SJSA1 (cell line): Measurements from ENCODE around the gene MYO10. TPM values are rescaled to one million over a fixed set of nuclear protein-coding genes. Genes with fewer than 3 reads are reported as not detected.

Experiments used
- DNase-seq, 2 experiments: peaks; one replicate each; pipeline ENCODE4 v3.0.0-alpha.2; 2015 to 2020; ENCODE audit warnings: low spot score in 2 of 2, low read depth in 1 of 2
- H3K27ac ChIP-seq: fragments of 250-450 bp; sonication (Bioruptor Pico); 2 replicates; pipeline ENCODE4 v1.5.1; 2020; ENCODE audit warnings: mild to moderate bottlenecking, moderate library complexity
- H3K27me3 ChIP-seq: fragments of 250-450 bp; sonication (Bioruptor Pico); replicated peaks from 2 replicates; pipeline ENCODE4 v1.5.1; 2020; ENCODE audit warnings: mild to moderate bottlenecking, moderate library complexity
- H3K36me3 ChIP-seq: fragments of 250-450 bp; sonication (Bioruptor Pico); 2 replicates; pipeline ENCODE4 v1.5.1; 2020; ENCODE audit warnings: mild to moderate bottlenecking
- H3K4me1 ChIP-seq: fragments of 250-450 bp; sonication (Bioruptor Pico); replicated peaks from 2 replicates; pipeline ENCODE4 v1.6.1; 2021; ENCODE audit warnings: mild to moderate bottlenecking
- H3K4me3 ChIP-seq: fragments of 250-450 bp; sonication (Bioruptor Pico); 2 replicates; pipeline ENCODE4 v1.5.1; 2020; ENCODE audit warnings: mild to moderate bottlenecking
- H3K9me3 ChIP-seq: fragments of 250-450 bp; sonication (Bioruptor Pico); replicated peaks from 2 replicates; pipeline ENCODE4 v1.5.1; 2020; ENCODE audit warnings: mild to moderate bottlenecking
- total RNA-seq: library from RNA; depleted of rRNA; stranded (reverse); fragments of >200 nt; shearing (Covaris generic); gene quantifications from 2 replicates; pipeline ENCODE4 v1.2.3, GENCODE V29; 2014

MYO10 gene
- total RNA-seq, 1 experiment from 2014 or later, result 54.3 TPM

GRCh38 chr5:16961131-16961530, 25.0 kb upstream of the MYO10 start:
- H3K4me3 ChIP-seq, result no peak overlapping the region
- no peaks in the 10 kb centered on the region for H3K9me3 ChIP-seq
- H3K36me3 ChIP-seq, result no peaks in the 10 kb centered on the region
- H3K4me1 ChIP-seq, result peaks cover 23% of the 10 kb centered on the region
- no peak for DNase-seq
- no peak overlapping the region for H3K27ac ChIP-seq
- no peaks in the 10 kb centered on the region for H3K27me3 ChIP-seq

DNA sequence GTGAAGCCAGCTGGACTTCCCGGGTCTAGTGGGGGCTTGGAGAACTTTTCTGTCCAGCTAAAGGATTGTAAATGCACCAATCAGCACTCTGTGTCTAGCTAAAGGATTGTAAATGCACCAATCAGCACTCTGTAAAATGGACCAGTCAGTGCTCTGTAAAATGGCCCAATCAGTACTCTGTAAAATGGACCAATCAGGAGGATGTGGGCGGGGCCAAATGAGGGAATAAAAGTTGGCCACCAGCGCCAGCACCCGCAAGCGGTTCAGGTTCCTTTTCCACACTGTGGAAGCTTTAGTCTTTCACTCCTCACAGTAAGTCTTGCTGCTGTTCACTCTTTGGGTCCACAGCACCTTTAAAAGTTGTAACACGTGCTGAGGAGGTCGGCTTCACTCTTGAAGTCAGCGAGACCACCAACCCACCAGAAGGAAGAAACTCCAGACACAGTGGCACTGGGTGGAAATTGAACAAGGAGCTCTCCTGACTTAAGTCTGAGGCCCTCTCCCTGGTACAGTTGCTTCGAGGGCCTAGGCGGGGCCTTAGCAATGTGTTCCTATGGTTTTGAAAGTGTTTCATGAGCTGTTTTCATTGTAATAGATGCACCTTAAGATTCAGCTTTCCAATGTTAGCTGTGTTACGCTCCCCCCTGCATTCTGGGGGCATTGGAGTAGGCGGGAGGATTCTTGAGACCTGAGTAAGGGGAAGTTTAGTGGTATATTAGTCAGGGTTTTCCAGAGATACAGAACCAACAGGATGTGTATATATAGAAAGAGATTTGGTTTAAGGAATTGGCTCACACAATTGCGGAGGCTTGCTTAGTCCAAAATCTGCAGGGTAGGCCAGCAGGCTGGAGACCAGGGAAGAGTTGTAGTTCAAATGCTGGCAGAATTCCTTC, 21.5 kb upstream of the MYO10 start:
- Histone ChIP-seq H3K27ac (peak overlapping the region; percentile 77), H3K4me1 (peaks cover 14% of the 10 kb centered on the region), H3K9me3 (no peaks in the 10 kb centered on the region)

DNA sequence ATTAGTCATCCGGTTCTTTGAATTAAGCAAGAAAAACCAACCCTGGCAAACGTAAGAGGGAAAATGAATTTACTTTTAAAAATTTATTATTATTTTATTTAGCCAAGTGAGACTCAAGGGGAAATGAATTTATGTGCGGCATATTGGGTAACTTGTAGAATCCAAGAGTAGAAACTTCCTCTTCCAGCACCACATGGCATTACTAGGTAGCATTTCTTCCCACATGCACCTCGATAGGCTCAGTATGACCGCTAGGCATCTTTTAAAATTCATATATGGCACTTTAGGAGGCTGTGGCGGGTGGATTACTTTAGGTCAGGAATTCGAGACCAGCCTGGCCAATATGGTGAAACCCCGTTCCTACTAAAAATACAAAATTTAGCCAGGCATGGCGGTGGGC, 17.6 kb upstream of the MYO10 start:
- Histone ChIP-seq H3K27me3 (no peaks in the 10 kb centered on the region), H3K36me3 (no peaks in the 10 kb centered on the region), H3K4me3 (no peak overlapping the region), H3K4me1 (peaks cover 14% of the 10 kb centered on the region), H3K27ac (no peak overlapping the region), H3K9me3 (no peaks in the 10 kb centered on the region; the same call in 1 of the 2 replicates)
- no peak for DNase-seq

More for the DNA sequence above, 21.5 kb upstream of the MYO10 start:
- H3K27me3 ChIP-seq, result no peaks in the 10 kb centered on the region
- peak; percentile 83 to 86 for DNase-seq
- no peaks in the 10 kb centered on the region for H3K36me3 ChIP-seq
- H3K4me3 ChIP-seq, result no peak overlapping the region

GRCh38 chr5:16952968-16953671, 17.0 kb upstream of the MYO10 start:
- Histone ChIP-seq H3K36me3 (no peaks in the 10 kb centered on the region), H3K9me3 (peaks cover 3% of the 10 kb centered on the region; the same call in 1 of the 2 replicates), H3K27ac (no peak overlapping the region), H3K4me3 (no peak overlapping the region), H3K4me1 (peaks cover 10% of the 10 kb centered on the region), H3K27me3 (no peaks in the 10 kb centered on the region)
- no peak for DNase-seq

- Histone ChIP-seq H3K36me3 (peaks cover 3% of the 10 kb centered on the region; the same call in 1 of the 2 replicates), H3K4me1 (no peaks in the 10 kb centered on the region), H3K9me3 (peaks cover 17% of the 10 kb centered on the region), H3K27me3 (no peaks in the 10 kb centered on the region), H3K27ac (no peak overlapping the region), H3K4me3 (no peak overlapping the region)
- DNase-seq, result no peak
These were observed 10.6 kb upstream of the MYO10 start for GRCh38 chr5:16946725-16947124.

- Histone ChIP-seq H3K36me3 (peaks cover 3% of the 10 kb centered on the region; the same call in 1 of the 2 replicates), H3K4me3 (no peak overlapping the region), H3K9me3 (peaks cover 17% of the 10 kb centered on the region), H3K27me3 (no peaks in the 10 kb centered on the region), H3K4me1 (no peaks in the 10 kb centered on the region), H3K27ac (no peak overlapping the region)
- no peak for DNase-seq
These were observed 8.9 kb upstream of the MYO10 start for GRCh38 chr5:16944816-16945562.

- Histone ChIP-seq H3K4me3 (no peak overlapping the region), H3K27me3 (no peaks in the 10 kb centered on the region), H3K27ac (no peak overlapping the region), H3K9me3 (peaks cover 17% of the 10 kb centered on the region), H3K36me3 (peaks cover 3% of the 10 kb centered on the region; the same call in 1 of the 2 replicates), H3K4me1 (no peaks in the 10 kb centered on the region)
- DNase-seq, result no peak
These were observed 8.0 kb upstream of the MYO10 start for GRCh38 chr5:16943846-16944678.

DNA sequence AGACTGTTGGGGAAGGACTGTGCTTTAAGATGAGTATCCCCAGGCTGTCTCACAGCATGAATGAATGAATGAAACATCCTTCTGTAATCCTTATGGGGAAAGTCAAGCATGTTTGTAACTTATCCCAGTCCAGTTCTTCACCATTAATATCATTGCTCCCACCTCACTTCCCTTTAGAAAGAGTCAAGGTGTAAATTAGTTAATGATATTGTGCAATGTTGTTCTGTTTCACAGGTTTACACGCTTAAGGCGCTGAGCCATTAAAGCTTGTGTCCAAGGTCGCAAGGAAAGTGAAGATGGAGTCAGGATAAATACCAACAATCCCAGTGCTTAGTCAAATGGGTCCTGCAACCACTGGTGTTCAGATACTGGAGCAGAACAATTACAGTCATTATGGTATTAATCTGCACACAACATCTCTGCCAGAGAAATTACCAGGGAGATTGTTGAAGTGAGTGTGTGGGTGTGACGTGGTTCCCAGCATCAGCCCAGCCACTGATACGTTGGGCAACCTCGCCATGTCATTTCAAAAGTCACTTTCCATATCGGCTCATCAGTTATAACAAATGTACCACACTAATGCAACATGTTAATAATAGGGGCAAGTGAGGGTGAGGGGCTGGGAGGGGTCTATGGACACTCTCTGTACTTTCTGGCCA, 1.5 kb upstream of the MYO10 start:
- no peak overlapping the region for H3K4me3 ChIP-seq
- H3K36me3 ChIP-seq, result peaks cover 15% of the 10 kb centered on the region
- peaks cover 3% of the 10 kb centered on the region; the same call in 1 of the 2 replicates for H3K27me3 ChIP-seq
- 0 out of 2 replicates have a peak, but pooled peaks cover 3% of the 10 kb centered on the region for H3K9me3 ChIP-seq
- H3K27ac ChIP-seq, result no peak overlapping the region
- no peak for DNase-seq
- H3K4me1 ChIP-seq, result peaks cover 20% of the 10 kb centered on the region

- Histone ChIP-seq H3K36me3 (peaks cover 18% of the 10 kb centered on the region), H3K9me3 (0 out of 2 replicates have a peak, but pooled peaks cover 3% of the 10 kb centered on the region), H3K4me1 (peaks cover 26% of the 10 kb centered on the region), H3K27ac (no peak overlapping the region), H3K27me3 (peaks cover 3% of the 10 kb centered on the region; the same call in 1 of the 2 replicates), H3K4me3 (peak overlapping the region; percentile 97)
- DNase-seq, result no peak
These were observed 926 bp upstream of the MYO10 start for GRCh38 chr5:16936989-16937438.

- Histone ChIP-seq H3K27me3 (peaks cover 3% of the 10 kb centered on the region; the same call in 1 of the 2 replicates), H3K36me3 (peaks cover 20% of the 10 kb centered on the region), H3K27ac (peak overlapping the region; percentile 70), H3K9me3 (0 out of 2 replicates have a peak, but pooled peaks cover 3% of the 10 kb centered on the region), H3K4me3 (peak overlapping the region; percentile 97), H3K4me1 (peaks cover 36% of the 10 kb centered on the region)
- peak; percentile 73 to 95 for DNase-seq
These were observed 598 bp downstream of the MYO10 start for GRCh38 chr5:16935231-16936149.

GRCh38 chr5:16934677-16935153, 1.4 kb downstream of the MYO10 start:
- H3K27me3 ChIP-seq, result peaks cover 3% of the 10 kb centered on the region; the same call in 1 of the 2 replicates
- H3K4me1 ChIP-seq, result peaks cover 42% of the 10 kb centered on the region
- H3K9me3 ChIP-seq, result 0 out of 2 replicates have a peak, but pooled peaks cover 3% of the 10 kb centered on the region
- DNase-seq, result no peak
- H3K27ac ChIP-seq, result peak overlapping the region; percentile 70
- peaks cover 20% of the 10 kb centered on the region for H3K36me3 ChIP-seq
- peak overlapping the region; percentile 97 for H3K4me3 ChIP-seq
